Stimulated activated CD4-positive, alpha-beta T cell treated with anti-CD3 and anti-CD28 coated beads, Interleukin-2, amount 100 ng/mL, for 24 hours (primary cell): Measurements from ENCODE around the gene NFE2.
"Not testable (repeated sequence)": the region's sequence is repeated elsewhere in the genome, so short reads cannot be mapped to it uniquely, and the experiment has no call there.

Experiments used
- DNase-seq, 2 donors: peaks; one replicate each; pipeline ENCODE4 v3.0.0-alpha.2; 2020

The NFE2 gene

DNA sequence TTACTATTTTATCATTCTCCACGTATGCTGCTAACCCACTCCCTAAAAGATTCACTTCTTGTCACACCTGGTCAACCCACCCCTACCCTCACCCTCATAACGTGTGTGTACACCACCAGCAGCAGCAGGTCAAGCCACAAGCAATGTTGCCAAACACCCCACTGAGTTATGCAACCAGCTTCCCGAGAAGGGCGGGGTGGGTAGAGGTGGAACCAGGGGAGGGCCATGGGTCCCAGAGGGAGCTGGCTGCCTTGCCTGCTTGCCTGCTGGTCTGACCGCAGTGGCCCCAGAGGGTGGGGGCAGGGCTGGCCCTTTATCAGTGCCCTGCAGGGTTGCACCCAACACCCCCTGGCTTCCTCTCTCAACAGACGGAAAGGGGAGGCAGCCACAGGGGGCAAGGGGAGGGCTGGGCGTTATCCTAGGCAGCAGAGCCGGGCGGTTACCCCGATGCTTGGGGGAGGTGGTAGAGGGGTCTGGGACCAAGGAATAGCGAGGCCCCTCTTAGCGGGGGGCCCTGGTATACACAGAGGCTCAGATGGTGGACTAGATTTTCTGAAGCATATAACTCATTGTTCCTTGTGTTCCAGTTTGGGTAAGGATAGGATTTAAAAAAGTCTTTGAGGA is 3.5 kb upstream of the NFE2 start:
- DNase-seq: no peak

DNA sequence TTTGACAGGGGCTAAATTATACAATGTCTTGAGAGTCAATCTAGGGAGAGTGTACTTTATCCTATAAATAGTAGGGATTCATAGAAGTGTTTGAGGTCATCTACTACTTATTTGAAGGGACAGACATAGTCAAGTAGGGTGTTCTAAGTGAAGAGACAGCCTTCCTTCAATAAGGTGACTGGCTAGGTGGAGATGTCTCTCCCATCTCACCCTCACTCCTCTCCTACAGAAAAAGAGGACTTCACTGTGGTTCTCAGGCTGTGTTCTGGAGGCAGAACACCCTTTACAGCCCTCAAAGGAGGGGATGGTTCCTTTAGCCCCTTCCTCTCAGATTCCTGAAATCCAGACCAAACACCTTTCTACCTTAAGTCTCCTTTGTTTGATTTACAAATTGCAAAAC is 2.8 kb upstream of the NFE2 start:
- no peak for DNase-seq

DNA sequence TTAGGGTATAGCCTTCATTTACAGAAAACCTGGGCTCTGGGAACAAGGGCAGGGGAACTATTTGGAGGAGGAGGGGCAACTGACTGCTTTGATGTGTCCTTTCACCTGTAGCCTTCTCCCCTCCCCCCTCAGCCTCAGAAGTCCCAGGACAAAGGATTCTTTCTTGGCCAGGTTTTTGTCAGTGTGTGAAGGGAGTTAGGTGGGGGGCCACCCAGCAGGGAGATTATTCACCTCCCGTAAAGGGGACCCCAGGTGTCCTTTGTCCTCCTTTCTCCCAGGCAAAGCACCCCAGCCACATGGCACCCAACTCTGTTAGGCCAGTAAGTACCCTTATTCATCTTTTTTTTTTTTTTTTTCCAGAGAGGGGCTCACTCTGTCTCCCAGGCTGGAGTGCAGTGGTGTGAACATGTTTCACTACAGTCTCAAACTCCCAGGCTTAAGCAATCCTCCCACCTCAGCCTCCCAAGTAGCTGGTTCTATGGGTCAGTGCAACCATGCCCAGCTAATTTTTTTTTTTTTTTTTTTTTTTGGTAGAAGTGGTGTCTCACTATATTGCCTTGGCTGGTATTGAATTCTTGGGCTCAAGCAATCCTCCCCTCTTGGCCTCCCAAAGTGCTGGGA is 723 bp upstream of the NFE2 start:
- no peak for DNase-seq

DNA sequence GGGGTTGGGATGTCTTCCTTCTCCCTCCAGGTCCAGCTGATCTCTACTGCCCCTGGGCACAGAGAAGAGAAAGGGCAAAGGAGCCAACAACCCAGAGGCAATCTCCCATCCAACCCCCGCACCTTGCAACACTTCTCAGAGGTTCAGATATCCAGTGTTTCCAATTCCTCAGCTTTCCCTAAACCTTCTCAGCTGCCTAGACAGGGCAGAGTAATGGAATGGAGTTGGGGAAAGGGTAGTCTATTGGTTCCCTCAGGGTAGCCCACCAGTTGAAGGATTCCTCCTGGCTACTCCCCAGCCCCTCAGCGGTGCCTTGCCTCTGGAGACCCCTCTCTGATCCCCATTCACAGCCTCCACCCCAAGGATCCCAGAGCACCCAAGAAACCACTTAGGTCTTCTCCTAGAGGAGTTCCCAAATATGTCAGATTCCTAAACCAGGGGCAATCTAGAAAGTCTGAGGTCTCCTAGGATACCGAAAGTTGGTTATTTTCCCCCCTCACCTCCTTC is 537 bp downstream of the NFE2 start:
- DNase-seq: no peak

DNA sequence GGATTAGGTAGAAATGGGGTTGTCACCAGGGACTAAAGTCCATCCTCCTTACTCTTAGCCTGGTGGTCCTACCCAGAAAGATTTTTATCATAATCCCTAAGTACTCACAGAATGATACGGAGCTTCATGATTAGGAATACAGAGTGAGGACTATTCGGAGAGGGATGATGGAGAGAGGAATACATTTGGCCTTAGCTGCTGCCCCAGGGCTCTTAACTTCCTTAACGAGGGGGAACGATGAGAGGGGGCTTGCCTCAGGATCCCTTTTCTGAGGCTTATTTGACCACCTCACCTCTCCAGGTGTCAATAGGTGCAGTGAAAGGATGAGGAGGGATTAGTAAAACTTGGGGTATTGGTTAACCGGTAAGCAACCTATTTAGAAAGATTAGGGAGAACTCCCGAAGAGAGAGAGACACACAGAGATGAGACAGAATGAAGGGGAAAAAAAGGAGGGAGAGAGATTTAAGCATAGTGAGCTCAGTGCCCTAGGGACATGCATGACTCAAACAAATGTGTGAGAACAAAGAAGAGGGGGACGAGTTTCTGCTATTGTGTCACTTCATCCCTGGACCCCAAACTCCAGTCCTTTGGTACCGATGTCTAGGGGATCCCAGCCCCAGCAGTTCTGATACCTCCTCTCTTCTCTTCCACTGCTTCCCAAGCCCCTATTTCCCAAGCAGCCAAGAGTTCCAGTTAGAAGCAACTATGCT is 1.1 kb downstream of the NFE2 start:
- DNase-seq: no peak

DNA sequence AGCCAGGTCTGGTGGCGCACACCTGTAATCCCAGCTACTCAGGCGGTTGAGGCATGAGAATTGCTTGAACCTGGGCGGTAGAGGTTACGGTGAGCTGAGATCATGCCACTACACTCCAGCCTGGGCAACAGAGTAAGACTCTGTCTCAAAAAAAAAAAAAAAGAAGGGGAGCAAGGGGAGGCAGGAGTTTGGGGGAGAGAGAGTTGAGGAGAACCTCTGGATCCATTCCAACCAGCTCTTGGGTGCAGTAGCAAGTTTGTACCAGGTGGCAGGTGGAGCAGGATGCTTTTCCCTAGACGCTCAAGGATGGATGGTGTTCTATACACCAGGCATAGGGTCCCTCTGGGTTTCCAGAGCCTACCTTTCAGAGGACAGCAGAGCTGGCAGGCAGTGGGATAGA is 1.9 kb downstream of the NFE2 start:
- no peak for DNase-seq

DNA sequence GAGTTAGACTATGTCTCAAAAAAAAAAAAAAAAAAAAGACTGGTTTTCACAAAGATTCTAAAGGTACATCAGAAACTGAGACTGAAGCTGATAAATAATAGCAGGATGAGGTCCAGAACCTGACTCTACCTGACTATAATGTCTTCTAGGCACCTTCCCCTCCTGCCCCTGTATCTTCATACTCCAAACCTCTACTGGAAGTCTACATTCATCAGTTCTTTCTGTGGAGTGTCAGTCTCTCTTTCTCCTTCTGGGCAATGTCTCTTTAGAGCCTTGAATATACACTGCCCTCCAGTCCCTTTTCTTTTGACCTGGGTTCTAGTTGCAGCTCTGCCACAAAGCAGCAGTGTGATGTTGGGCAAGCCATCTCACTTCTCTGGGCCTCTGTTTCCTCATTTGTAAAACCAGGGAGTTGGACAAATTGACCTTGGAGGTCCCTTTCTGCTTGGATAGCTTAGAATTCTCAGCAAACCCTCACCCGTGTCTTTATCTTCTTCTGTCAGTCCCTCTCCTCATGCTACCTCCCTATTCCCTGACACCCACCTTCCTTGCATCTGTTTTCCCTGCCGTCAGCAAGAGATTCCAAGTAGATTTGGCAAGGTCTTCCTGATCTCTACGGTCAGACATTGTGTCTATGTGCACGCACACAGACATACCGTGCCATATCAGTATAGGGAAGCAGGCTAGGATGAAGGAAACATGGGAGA is 4.3 kb downstream of the NFE2 start:
- DNase-seq: no peak

DNA sequence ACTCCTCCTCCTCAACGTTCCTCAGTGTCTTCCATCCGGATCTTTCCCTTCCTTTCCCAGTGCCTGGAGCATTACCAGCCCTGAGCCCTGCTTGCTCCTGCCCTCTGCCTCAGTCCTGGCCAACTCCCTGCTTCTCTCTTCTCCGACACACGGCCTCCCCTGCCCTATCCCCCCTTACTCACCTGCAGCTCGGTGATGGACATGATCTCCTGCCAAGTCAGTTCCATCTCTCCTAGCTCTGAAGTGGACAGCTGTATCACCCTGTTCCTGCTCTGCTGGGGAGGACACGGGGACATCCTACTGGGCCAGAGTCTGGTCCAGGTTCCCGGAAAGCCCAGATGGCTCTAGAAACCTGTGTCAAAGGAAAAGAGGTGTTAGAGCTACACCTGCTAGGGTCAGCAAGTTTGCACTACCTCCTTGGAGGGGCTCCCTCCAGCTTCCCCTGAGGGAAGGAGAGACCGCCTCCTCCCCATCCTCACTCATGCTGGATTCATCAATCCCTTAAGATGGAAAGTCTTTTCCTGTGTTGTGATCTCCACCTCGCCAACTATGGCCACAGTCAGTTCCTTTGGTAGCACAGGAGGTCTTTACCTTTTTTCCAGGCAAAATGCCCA is 5.8 kb downstream of the NFE2 start:
- no peak for DNase-seq

DNA sequence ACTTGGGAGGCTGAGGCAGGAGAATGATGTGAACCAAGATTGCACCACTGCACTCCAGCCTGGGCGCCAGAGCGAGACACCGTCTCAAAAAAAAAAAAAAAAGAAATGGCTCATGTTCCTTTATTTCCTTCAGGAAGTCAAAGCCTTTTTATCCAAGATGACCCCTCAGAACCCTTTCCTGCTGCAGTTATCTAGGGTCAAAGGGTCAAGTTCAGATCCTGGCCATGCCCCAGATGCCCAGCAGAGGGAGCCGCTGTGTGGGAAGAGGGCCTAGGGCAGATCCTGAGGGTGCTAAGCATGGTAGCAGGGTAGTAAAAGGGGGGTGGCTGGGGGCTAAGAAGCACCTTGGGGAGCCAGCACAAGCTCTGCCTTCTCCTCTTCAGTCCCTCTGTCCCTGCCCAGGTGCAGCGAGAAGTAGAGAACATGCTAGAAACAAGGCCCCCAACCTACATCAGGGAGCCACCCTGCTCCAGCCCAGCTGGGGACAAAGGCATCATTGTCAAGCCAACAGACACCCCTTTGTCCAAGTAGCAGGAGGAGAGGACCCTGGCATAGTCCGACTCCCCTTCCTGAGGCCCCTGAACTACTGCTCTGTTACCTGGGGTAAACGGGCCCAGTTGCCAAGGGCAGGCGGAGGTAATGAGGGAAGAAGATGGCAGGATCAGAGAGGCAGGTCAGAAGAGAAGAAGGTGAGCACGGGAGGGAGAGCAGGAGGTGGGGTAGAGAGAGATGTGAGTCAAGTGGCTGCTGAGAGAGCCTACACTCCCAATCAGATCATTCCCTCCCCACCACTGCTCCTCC is 6.5 kb downstream of the NFE2 start:
- DNase-seq: peak; percentile 68 to 72

DNA sequence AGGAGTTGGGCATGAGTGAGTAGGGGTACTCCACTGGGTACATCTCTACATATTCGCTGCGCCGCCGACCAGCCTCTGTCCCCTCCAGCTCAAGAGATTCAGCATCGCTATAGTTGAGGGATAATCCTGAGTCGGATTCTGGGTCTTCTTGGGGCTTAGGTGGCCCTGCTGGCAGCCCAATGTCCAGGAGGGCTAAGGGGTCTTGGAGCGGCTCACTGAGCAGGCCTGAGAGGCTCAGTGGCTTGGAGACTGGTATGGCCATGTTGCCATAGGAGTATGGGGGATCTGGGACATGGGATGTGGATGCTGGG is 7.9 kb downstream of the NFE2 start:
- DNase-seq: no peak

DNA sequence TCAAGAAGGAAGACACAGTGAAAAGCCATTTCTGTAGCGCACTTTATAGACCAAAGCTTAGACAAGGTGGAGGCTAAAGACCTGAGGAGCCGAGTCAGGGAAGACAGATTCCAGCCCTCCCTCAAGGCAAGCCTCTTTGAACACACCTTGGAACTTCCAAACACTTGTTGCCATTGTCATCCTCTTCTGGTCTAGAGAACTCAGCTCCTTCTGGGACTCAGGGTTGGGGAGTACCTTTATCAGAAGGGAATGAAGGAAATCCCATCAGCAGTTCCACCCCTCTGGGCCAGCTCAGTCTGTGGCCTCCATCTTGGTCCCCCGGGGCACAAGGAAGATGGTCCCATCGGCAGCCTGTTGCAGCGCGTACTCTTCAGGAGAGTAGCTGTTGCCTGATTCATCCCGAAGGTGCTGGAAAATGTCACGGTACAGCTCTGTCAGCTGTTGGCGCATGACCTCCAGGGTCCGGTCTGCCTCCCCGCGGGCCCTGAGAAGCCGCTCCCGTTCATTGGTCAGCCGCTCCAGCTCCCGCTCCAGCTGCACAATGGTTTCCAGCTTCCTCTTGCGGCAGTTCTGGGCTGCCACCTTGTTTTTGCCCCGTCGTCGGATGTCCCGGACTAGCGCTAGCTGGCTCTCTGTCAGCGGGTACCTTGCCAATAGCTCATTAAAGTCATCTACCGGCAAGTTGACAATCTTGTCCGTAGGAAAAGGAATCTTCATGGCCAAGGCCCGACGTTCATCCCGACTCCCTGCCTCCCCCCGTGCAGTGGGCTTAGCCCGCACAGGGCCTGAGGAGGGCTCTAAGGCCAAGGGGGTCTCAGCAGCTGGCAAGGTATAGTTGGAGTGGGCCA is 8.5 kb downstream of the NFE2 start:
- no peak for DNase-seq

DNA sequence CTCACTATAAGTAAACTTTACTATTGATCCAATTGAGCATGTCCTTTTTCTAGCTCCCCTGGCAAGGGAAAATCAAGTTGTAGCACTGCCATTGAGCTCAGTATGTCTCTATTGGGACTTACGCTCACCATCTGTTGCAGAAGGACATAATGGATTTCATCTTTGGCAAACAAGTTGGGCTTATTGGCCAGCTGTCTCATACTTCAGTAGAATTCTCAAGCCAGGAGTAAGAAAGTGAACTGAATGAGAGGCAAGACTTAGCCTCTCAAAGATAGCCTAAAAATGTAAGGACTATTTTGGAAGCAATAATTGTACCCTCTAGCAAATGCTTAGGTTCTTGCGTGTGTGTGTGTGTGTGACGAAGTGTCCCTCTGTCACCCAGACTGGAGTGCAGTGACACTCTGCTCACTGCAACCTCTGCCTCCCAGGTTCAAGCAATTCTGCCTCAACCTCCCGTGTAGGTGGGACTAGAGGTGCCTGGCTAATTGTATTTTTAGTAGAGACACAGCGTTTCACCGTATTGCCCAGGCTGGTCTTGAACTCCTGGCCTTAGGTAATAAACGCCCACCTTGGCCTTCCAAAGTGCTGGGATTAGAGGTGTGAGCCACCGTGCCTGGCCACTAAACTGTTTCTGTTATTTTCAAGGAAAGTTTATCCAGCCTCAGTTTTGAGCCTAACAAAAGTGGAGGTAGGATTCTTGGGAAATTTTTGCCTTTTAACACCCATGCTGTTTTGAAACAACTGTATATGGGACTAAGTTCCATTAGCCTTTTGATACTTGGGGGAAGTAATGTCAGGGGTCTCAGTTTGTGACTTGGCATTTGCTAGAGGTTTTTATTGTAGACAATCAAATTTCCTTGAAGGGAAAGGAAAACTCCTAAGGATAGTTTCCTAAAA is 13.3 kb downstream of the NFE2 start:
- DNase-seq: no peak

DNA sequence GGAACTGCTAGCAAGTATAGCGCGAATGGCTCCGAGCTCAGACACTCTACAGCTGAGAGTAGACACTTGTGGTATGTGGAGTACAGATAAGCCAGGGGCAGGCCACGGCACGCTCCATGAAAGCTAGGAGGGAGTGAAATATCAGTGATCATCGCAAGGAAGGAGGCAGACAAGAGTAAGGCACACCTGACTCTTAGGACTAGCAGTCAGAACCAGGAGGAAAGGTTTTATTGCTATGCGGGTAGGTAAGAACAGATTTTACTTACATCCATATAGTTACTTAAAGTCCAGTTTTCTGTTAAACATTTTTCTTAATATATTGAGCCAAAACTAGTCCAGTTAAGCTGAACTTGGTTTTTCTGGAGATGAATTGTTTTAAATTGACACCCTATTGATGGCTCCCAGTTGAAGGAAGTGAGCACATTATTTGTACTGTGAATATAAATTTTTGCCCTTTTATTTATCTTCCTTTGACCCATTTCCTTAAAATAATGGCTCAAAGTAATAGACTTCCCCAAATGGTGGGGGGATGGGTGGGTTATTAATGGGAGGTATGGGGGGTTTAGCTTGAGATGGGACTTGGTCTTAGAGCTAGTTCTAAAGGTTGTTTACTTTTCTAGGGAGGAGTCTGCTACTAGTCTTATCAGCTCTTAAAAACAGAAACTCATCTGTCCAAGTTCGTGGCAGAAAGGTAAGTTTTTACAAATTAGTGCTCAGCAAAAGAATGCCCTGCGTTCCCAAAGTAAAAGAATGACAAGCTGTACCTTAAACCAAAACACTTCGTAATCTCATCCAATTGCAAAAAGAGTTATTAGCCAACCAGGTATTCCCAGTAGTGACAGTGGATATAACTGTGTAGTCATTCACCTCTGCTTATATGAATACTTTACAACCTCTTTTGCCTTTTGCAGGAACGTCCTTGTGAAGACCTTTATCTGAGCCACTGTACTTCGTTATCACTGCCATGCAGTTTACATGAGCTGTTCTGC is 14.5 kb downstream of the NFE2 start:
- no peak for DNase-seq

DNA sequence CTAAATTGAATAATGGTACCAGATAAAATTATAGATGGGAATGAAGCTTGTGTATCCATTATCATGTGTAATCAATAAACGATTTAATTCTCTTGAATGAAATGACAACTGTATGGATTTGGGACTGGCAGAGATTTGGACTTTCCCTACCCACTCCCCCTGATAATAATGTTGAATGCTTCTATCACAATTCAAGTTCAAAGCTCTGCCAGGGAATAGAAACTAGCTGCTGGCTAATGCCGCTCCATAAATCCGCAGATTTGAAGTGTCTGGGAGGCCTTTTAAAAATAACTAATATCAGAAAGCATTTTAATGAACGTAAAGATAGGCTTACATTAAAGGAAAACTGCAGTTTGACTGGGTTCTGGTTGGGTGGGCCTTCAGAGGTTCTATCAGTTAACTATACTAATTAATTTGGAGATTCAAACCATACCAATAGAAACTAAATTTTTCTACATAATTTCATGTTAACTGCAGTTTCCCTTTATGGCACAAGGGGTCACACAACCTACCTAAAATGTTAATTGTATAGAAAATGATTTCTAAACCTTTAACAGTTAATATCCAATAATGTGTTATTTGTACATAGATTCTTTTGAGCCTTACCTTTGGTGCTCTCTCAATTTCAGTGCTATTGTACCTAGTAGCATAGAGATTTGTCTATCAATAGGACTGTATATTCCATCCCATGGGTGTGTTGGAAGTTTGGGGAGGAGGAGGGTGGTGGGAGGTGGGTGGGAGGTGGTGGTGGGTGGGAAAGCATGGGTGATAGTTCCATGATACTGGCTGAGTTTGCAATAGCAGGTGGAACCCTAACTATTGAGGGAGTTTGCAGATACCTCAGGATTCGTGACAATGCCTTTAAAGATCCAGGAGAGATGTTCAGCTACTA is 15.4 kb downstream of the NFE2 start:
- no peak for DNase-seq

DNA sequence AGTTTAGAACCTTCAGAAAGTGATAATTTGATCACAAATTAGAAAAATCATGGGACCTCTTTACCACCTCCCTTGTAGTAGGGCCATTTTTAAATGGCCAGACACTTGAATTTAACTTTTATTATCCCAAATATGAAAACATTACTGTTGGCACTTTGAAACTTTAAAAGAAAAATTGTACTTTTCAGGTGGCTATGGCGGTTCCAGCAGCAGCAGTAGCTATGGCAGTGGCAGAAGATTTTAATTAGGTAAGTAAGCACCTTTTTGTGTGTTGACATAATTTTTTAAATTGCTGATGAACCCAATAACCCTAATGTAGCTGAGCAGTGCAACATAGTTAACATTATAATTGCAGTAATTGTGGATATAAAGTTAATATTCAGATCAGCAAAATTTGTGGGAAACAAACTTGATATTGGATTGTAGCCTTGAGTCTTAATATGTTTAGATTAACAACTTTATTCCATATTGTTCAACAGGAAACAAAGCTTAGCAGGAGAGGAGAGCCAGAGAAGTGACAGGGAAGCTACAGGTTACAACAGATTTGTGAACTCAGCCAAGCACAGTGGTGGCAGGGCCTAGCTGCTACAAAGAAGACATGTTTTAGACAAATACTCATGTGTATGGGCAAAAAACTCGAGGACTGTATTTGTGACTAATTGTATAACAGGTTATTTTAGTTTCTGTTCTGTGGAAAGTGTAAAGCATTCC is 16.6 kb downstream of the NFE2 start:
- not testable (repeated sequence) for DNase-seq

DNA sequence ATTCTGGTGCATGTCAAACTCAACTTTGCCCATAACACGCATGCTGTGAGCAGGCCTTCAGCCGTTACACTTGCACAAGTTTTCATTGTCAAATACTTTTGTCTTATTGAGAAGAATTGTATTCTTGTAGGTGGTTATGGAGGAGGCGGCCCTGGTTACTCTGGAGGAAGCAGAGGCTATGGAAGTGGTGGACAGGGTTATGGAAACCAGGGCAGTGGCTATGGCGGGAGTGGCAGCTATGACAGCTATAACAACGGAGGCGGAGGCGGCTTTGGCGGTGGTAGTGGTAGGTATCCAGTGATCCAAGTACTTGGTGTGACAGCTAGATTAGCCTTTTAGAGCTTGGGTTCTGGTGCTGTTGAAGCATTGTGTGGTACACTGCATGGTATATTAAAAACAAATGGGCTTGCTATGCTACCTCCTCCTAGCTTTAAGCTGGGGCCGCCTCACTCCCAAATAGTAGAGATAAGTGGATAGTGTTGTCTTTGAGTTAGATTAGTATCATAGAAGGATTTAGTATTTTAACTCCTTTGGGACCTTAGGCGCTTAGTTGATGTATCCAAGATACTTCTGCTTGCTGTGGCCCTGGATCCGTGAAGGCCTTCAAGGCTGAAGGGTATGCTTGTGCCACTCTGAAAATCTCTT is 17.7 kb downstream of the NFE2 start:
- peak; percentile 57 for DNase-seq

DNA sequence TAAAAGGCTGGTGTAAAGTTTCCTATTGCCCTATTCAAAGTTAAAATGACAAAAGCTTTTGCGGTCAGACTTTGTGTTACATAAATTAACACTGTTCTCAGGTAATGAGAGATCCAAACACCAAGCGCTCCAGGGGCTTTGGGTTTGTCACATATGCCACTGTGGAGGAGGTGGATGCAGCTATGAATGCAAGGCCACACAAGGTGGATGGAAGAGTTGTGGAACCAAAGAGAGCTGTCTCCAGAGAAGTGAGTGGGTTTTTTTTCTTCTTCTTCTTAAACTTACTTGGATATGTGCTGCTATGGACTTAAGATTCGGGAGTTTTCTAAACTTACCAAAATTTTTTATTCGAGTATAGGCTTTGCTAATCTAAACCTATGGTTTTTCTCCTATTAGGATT is 19.1 kb downstream of the NFE2 start:
- DNase-seq: not testable (repeated sequence)
